HL-60 (cell line): Measurements from ENCODE around the gene GARIN5B.

Experiments
- REST ChIP-seq: IDR thresholded peaks from 2 replicates; pipeline ENCODE4 v1.6.1; 2012; ENCODE audit warnings: low read depth; ENCODE audit not compliant: insufficient replicate concordance
- TF ChIP-seq, protein P1 (sequence below): IDR thresholded peaks from one replicate; pipeline ENCODE4 v1.5.1; 2011; ENCODE audit warnings: low read length, control low read depth, inconsistent platforms; ENCODE audit not compliant: insufficient read depth

DNA sequence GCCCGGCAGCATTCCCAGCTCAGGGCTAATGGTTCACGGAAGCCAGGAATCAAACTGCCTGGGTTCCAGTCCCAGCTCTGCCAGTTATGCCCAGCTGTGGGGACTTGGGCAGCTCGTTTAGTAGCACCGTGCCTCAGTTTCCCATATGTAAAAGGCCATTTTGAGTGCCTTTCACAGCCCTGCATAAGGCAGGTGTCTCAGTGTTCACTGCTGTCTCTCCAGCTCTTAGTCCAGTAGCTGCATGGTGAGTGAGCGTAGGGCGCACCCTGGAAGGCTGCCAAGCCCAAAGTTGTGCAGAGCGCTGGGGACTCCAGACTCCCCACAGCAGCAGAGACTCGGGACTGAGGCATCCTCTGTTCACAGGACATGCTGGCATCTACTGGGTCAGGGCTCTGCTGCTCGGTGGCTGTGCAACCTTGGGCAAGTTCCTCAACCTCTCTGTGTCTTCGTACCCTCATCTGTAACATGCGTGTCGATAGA, 28.2 kb upstream of the GARIN5B start:
- TF ChIP-seq, protein P1, sequence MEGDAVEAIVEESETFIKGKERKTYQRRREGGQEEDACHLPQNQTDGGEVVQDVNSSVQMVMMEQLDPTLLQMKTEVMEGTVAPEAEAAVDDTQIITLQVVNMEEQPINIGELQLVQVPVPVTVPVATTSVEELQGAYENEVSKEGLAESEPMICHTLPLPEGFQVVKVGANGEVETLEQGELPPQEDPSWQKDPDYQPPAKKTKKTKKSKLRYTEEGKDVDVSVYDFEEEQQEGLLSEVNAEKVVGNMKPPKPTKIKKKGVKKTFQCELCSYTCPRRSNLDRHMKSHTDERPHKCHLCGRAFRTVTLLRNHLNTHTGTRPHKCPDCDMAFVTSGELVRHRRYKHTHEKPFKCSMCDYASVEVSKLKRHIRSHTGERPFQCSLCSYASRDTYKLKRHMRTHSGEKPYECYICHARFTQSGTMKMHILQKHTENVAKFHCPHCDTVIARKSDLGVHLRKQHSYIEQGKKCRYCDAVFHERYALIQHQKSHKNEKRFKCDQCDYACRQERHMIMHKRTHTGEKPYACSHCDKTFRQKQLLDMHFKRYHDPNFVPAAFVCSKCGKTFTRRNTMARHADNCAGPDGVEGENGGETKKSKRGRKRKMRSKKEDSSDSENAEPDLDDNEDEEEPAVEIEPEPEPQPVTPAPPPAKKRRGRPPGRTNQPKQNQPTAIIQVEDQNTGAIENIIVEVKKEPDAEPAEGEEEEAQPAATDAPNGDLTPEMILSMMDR, result no peak
- no peak for TF ChIP-seq REST
